Stimulated activated naive CD8-positive, alpha-beta T cell treated with anti-CD3 and anti-CD28 coated beads, Interleukin-15, amount 100 ng/mL, for 72 hours (primary cell): ENCODE measurements around the gene RAB6B.
A peak's percentile ranks its signal among the peaks of the same experiment; 100 is the strongest.

ENCODE experiments used
- ATAC-seq: fragments of 150-1000 bp; cut with Tn5 transposase; 2 replicates; pipeline ENCODE4 v1.10.0; 2021; ENCODE audit warnings: mild to moderate bottlenecking, moderate library complexity
- DNase-seq, 2 donors: peaks; one replicate each; pipeline ENCODE4 v3.0.0; 2021 to 2022
- H3K27ac Mint-ChIP-seq, 2 donors: one replicate each; pipeline ENCODE4 v1.8.0; 2022; ENCODE audit warnings: mild to moderate bottlenecking in 2 of 2, mixed read lengths in 2 of 2, moderate library complexity in 2 of 2
- H3K27me3 Mint-ChIP-seq: one replicate; pipeline ENCODE4 v1.8.0; 2022; ENCODE audit warnings: mixed read lengths
- H3K4me1 Mint-ChIP-seq: one replicate; pipeline ENCODE4 v1.8.0; 2022; ENCODE audit warnings: mild to moderate bottlenecking, mixed read lengths
- H3K4me3 Mint-ChIP-seq, 2 donors: one replicate each; pipeline ENCODE4 v1.8.0; 2022; ENCODE audit warnings: mild to moderate bottlenecking in 2 of 2, mixed read lengths in 2 of 2, moderate library complexity in 1 of 2
- H3K9me3 Mint-ChIP-seq, 2 donors: one replicate each; pipeline ENCODE4 v1.8.0; 2022; ENCODE audit warnings: mixed read lengths in 2 of 2

Gene RAB6B

DNA sequence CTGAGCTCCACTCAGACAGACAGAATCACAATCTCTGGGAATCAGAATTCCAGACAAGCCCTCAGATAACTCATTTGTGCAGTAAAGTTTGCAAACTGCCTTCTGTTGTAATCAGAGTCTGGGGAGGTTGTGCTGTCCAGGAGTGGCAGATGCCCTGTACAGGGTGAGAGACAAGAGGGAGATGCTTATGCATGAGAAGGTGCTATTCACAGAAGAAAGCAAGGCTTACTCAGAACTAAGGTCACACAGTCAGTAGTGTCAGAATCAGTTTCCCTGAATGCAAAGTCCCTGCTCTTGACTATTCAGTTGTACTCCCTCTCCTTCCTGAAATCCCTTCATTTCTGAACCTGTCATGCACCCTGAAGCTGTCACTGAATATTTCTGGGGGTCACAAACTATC lies 46.3 kb downstream of the RAB6B start:
- no peaks in the 10 kb centered on the region for H3K4me1 Mint-ChIP-seq
- H3K27me3 Mint-ChIP-seq, result no peaks in the 10 kb centered on the region
- no peak for ATAC-seq
- no peaks in the 10 kb centered on the region for H3K9me3 Mint-ChIP-seq
- H3K27ac Mint-ChIP-seq, result no peak overlapping the region
- no peak overlapping the region for H3K4me3 Mint-ChIP-seq
- no peak for DNase-seq

DNA sequence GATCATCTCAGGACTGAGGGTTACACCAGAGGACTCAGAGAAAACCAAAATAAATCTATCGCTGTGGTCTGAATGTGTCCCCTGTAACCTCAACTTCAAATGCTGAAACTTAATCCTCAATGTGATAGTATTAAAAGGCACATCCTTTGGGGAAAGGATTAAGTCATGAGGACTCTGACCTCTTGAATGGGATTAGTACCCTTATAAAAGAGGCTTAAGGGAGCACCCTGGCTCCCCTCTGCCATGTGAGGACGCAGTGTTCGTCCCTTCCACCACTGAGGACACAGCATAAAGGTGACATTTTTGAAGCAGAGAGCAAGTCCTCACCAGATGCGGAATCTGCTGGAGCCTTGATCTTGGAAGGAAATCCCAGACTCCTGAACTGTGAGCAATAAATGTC lies 50.6 kb downstream of the RAB6B start:
- H3K4me1 Mint-ChIP-seq, result no peaks in the 10 kb centered on the region

DNA sequence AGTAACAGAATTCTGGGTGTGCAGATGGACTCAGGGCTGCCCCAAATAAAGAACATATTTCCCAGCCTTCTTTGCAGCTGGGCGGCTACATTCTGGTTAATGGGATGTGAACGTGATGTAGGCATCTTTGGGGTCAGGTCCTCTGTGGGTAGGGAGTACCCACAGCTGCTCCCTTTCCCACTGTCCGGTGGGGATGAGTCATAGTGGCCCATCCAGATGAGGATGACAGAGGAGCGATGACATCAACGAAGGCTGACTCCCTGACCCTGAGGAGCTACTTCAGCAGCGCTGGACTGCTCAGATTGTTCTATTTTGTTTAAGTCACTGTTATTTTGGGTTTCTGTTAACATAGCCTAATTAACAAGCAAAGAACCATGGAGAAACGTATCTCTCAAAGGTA lies 52.0 kb downstream of the RAB6B start:
- DNase-seq, result no peak
- Mint-ChIP-seq H3K4me1 (no peaks in the 10 kb centered on the region), H3K9me3 (no peaks in the 10 kb centered on the region), H3K27me3 (no peaks in the 10 kb centered on the region), H3K27ac (no peak overlapping the region), H3K4me3 (no peak overlapping the region)
- no peak for ATAC-seq

More for the DNA sequence above, 50.6 kb downstream of the RAB6B start:
- H3K4me3 Mint-ChIP-seq, result no peak overlapping the region
- ATAC-seq (no peak), DNase-seq (no peak)
- no peaks in the 10 kb centered on the region for H3K27me3 Mint-ChIP-seq
- no peak overlapping the region for H3K27ac Mint-ChIP-seq
- H3K9me3 Mint-ChIP-seq, result no peaks in the 10 kb centered on the region

DNA sequence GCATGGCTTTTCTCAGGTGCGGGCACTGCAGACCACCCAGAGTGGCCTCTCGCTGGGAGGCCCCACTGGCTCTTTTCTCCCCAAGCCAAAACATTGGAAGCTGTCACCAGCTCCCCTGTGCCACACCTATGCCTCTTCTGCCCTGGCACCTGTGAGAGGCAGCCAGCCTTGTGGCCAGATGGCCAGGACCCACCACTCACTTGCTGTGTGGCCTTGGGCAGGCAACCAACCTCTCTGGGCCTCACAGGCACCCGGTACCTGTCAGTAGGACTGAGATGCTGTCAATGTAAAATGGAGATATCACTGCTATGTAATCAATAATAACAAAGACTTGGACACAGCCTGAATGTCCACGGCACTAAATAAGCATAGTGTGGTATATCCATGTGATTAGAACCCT lies 53.5 kb downstream of the RAB6B start:
- ATAC-seq, result no peak
- Mint-ChIP-seq H3K27me3 (no peaks in the 10 kb centered on the region), H3K27ac (no peak overlapping the region)

DNA sequence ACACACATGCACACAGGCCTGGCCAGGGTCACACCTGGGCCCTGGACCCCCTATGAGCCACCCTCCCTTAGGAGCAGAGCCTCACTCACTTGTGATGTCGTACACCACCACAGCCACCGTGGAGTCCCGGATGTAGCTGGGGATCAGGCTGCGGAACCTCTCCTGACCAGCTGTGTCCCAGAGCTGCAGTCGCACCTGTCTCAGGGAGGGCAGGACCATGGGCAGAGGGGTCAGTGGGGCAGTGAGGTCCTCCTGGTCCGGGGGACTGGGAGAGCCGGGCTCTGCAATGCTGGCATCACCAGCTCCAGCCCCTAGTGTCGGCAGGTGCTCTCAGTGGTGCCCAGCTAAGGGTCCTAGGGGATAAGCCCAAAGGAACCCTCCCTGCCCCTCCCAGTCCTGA lies 54.5 kb downstream of the RAB6B start:
- no peak for ATAC-seq

More for the DNA sequence above, 53.5 kb downstream of the RAB6B start:
- H3K9me3 Mint-ChIP-seq, result no peaks in the 10 kb centered on the region
- DNase-seq, result no peak
- H3K4me3 Mint-ChIP-seq, result no peak overlapping the region
- H3K4me1 Mint-ChIP-seq, result no peaks in the 10 kb centered on the region

DNA sequence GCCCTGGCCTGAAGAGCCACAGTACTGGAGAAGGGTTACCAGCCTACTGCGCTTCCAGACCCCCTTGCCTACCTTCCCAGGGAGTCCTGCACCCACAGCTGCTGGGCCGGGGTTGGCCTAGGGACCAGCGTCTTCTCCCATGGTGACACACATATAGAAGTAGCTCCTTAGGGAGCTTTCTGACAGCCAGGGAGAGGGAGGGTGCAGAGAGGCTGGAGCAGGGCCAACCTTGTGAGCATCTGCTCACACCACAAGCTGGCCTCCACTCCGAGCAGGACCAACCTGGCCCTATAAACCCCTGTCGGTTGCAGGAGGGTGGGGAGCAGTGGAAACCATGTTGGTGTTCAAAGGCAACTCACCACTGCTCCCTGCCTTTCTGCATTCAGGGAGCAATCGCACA lies 54.9 kb downstream of the RAB6B start:
- Mint-ChIP-seq H3K27ac (no peak overlapping the region), H3K4me3 (no peak overlapping the region), H3K4me1 (no peaks in the 10 kb centered on the region), H3K27me3 (no peaks in the 10 kb centered on the region), H3K9me3 (no peaks in the 10 kb centered on the region)
- DNase-seq (no peak), ATAC-seq (no peak)

More for the DNA sequence above, 54.5 kb downstream of the RAB6B start:
- no peaks in the 10 kb centered on the region for H3K9me3 Mint-ChIP-seq
- no peaks in the 10 kb centered on the region for H3K4me1 Mint-ChIP-seq
- no peaks in the 10 kb centered on the region for H3K27me3 Mint-ChIP-seq
- H3K27ac Mint-ChIP-seq, result no peak overlapping the region
- DNase-seq, result no peak
- H3K4me3 Mint-ChIP-seq, result no peak overlapping the region

DNA sequence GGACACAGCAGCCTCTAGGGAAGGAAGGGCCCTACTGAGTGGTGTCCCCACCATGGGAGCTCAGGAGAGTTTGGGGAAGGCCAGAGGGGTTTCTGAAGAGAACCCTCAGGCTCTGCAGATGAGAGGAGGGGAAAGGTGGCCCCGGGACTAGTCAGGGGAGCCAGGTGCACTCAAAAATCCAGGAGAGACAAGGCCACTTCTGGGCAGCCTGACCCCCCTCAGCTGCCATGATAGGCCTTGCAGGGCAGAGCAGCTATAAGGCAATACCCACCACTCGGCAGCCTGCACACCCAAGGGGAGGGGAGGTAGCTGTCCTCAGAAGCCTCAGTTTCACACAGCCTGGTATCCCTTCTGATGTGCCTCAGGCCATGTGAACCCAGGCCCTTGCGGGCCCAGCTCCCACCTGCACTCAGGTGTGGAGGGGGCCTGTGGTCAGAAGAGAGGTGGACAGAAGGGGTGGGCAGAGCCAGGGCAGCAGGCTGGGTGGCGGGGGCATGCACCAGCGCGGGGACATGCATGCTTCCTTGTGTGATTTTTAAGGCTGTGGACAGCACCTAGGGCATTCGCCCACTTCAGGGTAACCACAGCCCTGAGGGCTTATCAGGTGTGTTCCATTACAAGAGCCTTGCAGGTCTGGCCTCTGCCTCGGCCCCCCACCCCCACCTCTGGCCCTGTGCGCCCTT lies 55.5 kb downstream of the RAB6B start:
- no peak overlapping the region for H3K4me3 Mint-ChIP-seq
- DNase-seq, result no peak

DNA sequence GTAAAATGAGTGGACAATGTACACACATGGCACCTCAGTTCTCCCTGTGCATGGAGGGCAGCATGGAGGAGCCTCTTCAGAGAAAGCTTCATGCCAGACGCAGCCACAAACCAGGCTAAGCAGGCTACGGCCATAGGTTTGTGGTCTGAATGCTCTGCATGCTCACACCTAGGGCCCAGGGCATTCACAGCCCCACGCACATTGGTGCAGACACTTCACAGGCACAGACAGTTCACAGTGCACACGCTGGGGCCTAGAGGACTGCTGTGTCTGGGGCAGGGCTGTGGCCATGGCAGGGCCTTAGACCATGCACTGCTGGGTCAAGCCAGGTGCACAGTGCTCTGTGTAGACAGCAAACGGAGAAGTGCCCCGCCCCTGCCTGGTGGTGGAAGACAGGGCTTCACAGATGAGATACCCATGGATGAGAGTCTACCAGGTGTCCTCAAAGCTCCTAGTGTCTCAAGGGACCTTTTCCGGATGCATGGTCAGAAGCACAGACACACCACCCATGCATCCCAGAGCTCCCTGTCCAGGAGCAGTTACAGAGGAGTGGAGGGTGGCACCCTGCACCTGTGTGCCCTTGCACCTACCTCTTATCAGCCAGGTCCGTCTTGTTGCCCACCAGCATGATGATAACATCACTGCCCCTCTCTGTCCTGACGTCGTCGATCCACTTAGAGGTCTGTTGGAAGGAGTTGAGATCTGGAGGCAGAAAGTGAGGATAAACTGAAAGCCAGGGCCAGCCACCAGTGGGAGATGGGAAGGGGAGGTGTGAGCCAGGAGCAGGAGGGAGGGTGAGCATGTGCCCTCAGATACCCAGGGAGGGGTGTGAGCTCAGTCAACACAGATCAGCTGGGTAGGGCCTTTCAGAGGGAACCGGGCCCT lies 56.5 kb downstream of the RAB6B start:
- no peaks in the 10 kb centered on the region for H3K9me3 Mint-ChIP-seq
- H3K27me3 Mint-ChIP-seq, result no peaks in the 10 kb centered on the region
- no peaks in the 10 kb centered on the region for H3K4me1 Mint-ChIP-seq
- ATAC-seq, result no peak
- no peak overlapping the region for H3K27ac Mint-ChIP-seq
- DNase-seq, result no peak
- no peak overlapping the region for H3K4me3 Mint-ChIP-seq

More for the DNA sequence above, 55.5 kb downstream of the RAB6B start:
- Mint-ChIP-seq H3K27me3 (no peaks in the 10 kb centered on the region), H3K9me3 (no peaks in the 10 kb centered on the region), H3K4me1 (no peaks in the 10 kb centered on the region), H3K27ac (peak overlapping the region in 1 of 2 donors; percentile 37)
- peak; percentile 11 for ATAC-seq

DNA sequence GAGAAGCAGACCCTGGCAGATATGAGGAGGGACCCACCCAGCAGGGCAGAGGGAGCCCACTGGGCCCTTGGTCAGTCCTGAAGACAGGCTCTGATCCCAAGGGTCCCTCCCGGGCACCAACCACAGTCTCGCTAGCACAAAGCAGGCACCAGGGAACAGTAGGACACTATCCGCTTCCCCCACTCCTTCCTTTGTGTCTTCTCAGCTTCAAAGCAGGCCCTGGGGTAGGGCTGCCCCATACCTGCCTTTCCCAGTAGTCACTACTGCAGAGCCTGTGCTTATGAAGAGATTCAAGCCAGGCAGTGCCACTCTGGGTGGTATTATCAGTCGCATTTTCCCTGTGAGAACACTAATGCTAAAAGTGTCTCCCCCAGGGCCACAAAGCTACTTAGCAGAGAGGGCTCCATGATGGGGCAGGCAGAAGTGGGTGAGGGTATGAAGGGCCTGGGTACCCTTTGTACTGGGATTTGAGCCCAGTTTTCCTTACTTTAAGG lies 57.3 kb downstream of the RAB6B start:
- Mint-ChIP-seq H3K27me3 (no peaks in the 10 kb centered on the region), H3K4me3 (no peak overlapping the region), H3K27ac (no peak overlapping the region), H3K9me3 (no peaks in the 10 kb centered on the region), H3K4me1 (no peaks in the 10 kb centered on the region)
- DNase-seq, result no peak
- ATAC-seq, result no peak

DNA sequence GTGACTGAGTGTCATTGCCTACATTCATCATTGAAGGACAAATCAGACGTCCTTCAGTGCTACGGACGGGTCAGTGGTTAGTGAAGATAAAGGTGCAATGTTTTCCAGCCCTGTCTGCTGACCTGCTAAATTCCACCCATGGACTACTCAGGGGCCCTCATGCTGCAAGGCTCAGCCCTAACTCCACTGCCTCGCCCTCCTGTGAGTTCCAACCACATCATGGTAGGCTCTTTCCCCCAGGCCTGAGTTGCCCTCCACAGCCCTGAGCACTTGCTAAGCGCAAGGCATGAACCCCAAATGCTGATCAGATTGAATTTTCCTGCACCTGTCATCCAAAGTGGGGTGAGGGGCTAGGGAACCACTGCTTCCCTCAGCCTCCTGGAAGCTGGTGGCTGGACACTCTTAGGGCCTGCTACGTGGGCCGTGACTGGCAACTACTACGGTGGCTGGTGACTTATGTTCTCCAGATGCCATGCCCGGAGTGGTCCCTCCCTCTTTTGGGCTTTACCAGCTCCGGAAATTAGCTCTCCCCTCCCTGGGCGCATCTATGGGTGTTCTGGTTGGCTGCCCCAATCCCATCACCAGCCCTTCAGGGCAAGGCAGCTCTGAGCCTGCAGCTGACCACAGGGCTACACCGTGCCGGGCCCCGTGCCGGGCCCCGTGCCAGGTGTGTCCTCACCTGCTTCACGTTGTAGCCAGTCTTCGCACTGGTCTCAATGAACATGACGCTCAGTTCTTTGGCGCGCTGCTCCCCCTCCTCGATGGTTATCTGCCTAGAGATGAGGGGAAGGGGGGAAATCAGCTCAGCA lies 58.0 kb downstream of the RAB6B start:
- Mint-ChIP-seq H3K27me3 (no peaks in the 10 kb centered on the region), H3K4me3 (no peak overlapping the region), H3K27ac (no peak overlapping the region), H3K9me3 (no peaks in the 10 kb centered on the region), H3K4me1 (no peaks in the 10 kb centered on the region)
- DNase-seq (no peak), ATAC-seq (no peak)

DNA sequence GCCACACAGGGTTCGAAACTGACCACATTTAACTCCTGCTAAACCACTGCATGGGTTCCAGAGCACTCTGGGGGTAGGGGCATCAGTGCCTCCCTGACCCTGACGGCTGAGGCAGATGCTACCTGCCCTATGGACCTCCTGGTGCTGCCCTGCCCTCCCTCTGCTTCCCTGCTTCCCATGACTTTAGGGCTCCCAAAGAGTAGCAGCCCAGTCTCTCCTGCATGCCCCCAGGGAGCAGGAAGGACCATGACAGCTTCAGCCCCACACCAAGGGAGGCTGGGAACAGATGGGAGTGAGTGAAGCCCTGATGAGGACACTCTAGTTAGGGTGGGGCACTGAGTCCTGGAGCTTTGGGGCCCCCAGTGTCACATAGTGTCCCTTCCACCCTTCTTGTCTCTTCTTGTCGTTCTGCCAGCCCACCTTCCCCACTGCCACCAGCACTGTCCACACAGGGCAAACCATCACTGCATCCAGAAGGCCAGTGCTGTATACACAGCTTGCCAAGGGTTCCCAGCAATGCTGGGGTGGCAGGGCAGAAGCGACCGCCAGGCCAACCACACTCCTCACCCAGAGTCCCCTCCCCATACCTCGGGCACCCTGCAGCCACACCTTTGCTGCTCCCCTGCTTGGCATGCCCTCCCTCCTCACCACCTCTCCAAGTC lies 59.1 kb downstream of the RAB6B start:
- ATAC-seq (no peak), DNase-seq (no peak)

DNA sequence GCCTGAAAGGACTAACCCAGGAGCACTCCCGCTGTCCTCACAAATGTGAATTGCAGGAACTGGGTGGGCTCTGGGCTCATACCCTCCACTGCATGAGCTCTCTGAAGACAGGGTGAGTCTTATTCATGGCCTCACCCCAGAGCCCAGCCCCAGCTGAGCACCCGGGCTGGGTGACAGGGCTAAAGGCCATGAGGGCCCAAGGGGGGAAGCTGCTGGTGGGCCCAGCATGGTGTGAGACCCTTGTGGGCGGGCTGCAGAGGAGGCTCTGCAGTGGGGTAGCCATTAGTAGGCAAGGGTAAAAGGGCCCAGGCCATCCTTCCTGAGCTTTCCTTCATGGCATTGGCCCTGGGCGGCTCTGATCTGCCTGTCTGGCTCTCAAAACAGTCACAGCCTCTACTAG lies 59.7 kb downstream of the RAB6B start:
- Mint-ChIP-seq H3K9me3 (no peaks in the 10 kb centered on the region), H3K4me1 (no peaks in the 10 kb centered on the region), H3K4me3 (no peak overlapping the region), H3K27ac (no peak overlapping the region), H3K27me3 (no peaks in the 10 kb centered on the region)
- no peak for DNase-seq
- ATAC-seq, result no peak

More for the DNA sequence above, 59.1 kb downstream of the RAB6B start:
- no peaks in the 10 kb centered on the region for H3K27me3 Mint-ChIP-seq
- H3K4me1 Mint-ChIP-seq, result no peaks in the 10 kb centered on the region
- H3K27ac Mint-ChIP-seq, result peak overlapping the region in 1 of 2 donors; percentile 6
- no peaks in the 10 kb centered on the region for H3K9me3 Mint-ChIP-seq
- H3K4me3 Mint-ChIP-seq, result no peak overlapping the region

DNA sequence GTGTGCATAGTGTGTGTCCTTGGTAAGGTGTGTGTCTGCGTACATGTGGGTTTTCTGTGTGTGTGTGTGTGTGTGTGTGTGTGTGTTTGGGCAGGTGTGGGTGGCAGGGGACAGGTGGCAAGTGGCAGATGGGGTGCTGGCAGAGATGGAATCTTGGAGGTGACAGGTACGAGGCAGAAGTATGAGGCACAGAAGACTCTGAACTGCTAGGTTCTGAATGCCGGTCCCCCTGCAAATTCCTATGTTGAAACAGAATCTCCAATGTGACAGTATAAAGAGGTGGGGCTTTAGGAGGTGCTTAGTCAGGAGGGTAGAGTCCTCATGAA lies 60.3 kb downstream of the RAB6B start:
- no peaks in the 10 kb centered on the region for H3K4me1 Mint-ChIP-seq
- H3K27me3 Mint-ChIP-seq, result no peaks in the 10 kb centered on the region
- no peak overlapping the region for H3K27ac Mint-ChIP-seq
- no peak overlapping the region for H3K4me3 Mint-ChIP-seq
- no peak for DNase-seq
- no peaks in the 10 kb centered on the region for H3K9me3 Mint-ChIP-seq
- ATAC-seq, result no peak

DNA sequence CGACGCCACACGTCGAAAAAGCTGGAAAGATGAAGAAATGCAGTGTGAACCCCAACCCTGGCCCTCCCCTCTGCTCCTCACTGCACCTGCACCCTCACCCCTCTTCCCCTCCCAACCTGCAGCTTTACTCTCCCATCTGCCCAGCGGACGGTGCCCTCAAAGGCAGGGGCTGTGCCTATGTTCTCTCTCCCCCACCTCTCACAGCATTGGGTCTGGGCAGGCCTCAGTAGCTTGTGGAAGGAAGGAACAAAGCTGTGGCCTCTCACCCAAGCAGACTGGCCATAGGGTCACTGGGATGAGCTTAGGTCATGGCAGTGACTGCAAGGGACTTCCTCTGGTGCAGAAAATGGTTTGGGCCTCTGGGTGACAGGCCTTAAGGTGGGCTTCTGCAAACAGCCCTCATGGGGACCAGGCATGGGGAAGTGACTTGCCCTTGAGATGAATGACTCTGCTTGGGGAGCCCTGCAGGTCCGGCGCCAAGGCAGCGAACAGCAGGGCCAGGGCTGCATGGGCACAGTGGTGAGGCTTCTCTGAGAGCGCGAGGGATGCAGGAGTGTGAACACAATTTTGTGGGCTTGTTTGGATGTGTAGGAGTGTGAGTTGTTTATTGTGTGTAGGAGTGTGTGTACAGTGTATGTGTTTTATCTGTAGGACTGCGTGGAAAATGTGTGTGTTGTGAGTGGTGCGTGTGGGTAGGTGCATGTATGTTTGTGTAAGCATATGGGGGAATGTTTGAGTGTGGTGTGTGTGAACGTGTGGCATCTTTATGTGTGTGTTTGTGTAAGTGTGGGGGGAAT lies 60.9 kb downstream of the RAB6B start:
- DNase-seq (no peak), ATAC-seq (no peak)
- H3K4me3 Mint-ChIP-seq, result no peak overlapping the region
- no peaks in the 10 kb centered on the region for H3K9me3 Mint-ChIP-seq
- H3K27ac Mint-ChIP-seq, result no peak overlapping the region
- no peaks in the 10 kb centered on the region for H3K27me3 Mint-ChIP-seq
- no peaks in the 10 kb centered on the region for H3K4me1 Mint-ChIP-seq
